ENCODE results near the gene C1orf35. TPM values are rescaled to one million over a fixed set of nuclear protein-coding genes. Genes with fewer than 3 reads are reported as not detected.

The C1orf35 gene
- total RNA-seq, 1 experiment from 2014 or later = 31.0 TPM

- no peak overlapping the region for H3K56ac ChIP-seq (ENCODE audit: insufficient read length, low read depth, low read length)
- H2BK12ac ChIP-seq (ENCODE audit: insufficient read length, low read depth, low read length) = no peak overlapping the region
- H3K4me1 Mint-ChIP-seq = peaks cover 21 to 22% of the 10 kb centered on the region in 2 experiments
- TF ChIP-seq CTCF (conservative IDR thresholded peaks at IDR 0.05) = no peak
- no peak overlapping the region for H4K8ac ChIP-seq (replicated peaks; ENCODE audit: insufficient read length, low read depth, low read length)
- H2BK120ac ChIP-seq (ENCODE audit: low read depth, low read length, poor library complexity, severe bottlenecking) = no peak overlapping the region
- H3K4me1 ChIP-seq (ENCODE audit: insufficient read depth, low read length) = no peaks in the 10 kb centered on the region
- no peaks in the 10 kb centered on the region for H3K27me3 ChIP-seq (ENCODE audit: insufficient read depth, low read length)
- no peaks in the 10 kb centered on the region for H3K79me2 ChIP-seq (ENCODE audit: insufficient read depth, low read length)
- H4K5ac ChIP-seq (ENCODE audit: insufficient read length, low read depth, low read length) = no peak overlapping the region
- no peak overlapping the region for H3K18ac ChIP-seq (ENCODE audit: insufficient read length, low read depth, low read length)
- no peak overlapping the region for H2BK20ac ChIP-seq (ENCODE audit: low read depth, low read length, poor library complexity, severe bottlenecking)
- H3K9ac ChIP-seq (ENCODE audit: extremely low read depth, insufficient read length, low read length) = no peak overlapping the region
- H2BK15ac ChIP-seq (ENCODE audit: low read depth, low read length) = no peak overlapping the region
- H3K9me3 Mint-ChIP-seq = no peaks in the 10 kb centered on the region
- H3K27ac Mint-ChIP-seq = no peak overlapping the region; a peak in 1 of 7 replicates
- no peak overlapping the region for H3K27ac ChIP-seq (ENCODE audit: insufficient read length, low read depth, low read length)
- peaks cover 19% of the 10 kb centered on the region for H3K27me3 Mint-ChIP-seq (ENCODE audit: low read depth)
- no peak overlapping the region for H2BK5ac ChIP-seq (ENCODE audit: insufficient read length, low read length)
- H2AK5ac ChIP-seq (ENCODE audit: insufficient read length, low read length) = no peak overlapping the region
- no peak overlapping the region for H4K91ac ChIP-seq (ENCODE audit: insufficient read length, low read depth, low read length)
- peaks cover 15 to 19% (median 16%) of the 10 kb centered on the region in 3 experiments; a peak in 6 of 7 replicates for H3K36me3 Mint-ChIP-seq (ENCODE audit: insufficient read depth in 1 of 3, low read depth in 3 of 3)
- peaks cover 14% of the 10 kb centered on the region for H3K23me2 ChIP-seq (ENCODE audit: insufficient read length, low read depth, low read length, poor library complexity, severe bottlenecking)
- H3K79me1 ChIP-seq (ENCODE audit: insufficient read depth, low read depth, low read length, poor library complexity, severe bottlenecking) = peaks cover 3% of the 10 kb centered on the region
- H2AFZ ChIP-seq (ENCODE audit: low read length) = no peak overlapping the region
- H3T11ph ChIP-seq (ENCODE audit: low read length) = no peak overlapping the region
- WGBS (ENCODE audit: extremely low coverage, insufficient read length, low lambda C conversion rate) = no CpG with 5 or more reads among the region's 9 CpGs
- H3K23ac ChIP-seq (ENCODE audit: insufficient read length, low read depth, low read length) = no peak overlapping the region
- no peaks in the 10 kb centered on the region for H3K9me3 ChIP-seq (ENCODE audit: control insufficient read depth, low read depth, low read length)
- no peak overlapping the region for H3K4ac ChIP-seq (ENCODE audit: low read depth, low read length)
- DNase-seq = no peak
- no peaks in the 10 kb centered on the region for H4K20me1 ChIP-seq (ENCODE audit: control insufficient read depth, insufficient read depth, insufficient read length)
- H3K14ac ChIP-seq (ENCODE audit: insufficient read depth, low read length) = no peak overlapping the region
- peak overlapping the region in 1 of 2 experiments; percentile 25; a peak in 2 of 5 replicates for H3K4me3 Mint-ChIP-seq
- H3K4me2 ChIP-seq (ENCODE audit: insufficient read depth, insufficient read length, low read length) = no peak overlapping the region
Observed at GRCh38 chr1:228106800-228107054, 3.6 kb upstream of the C1orf35 start.
